ENCODE measurements around the gene EFCAB14.
A peak's percentile ranks its signal among the peaks of the same experiment; 100 is the strongest.
"Not testable (repeated sequence)": the region's sequence is repeated elsewhere in the genome, so short reads cannot be mapped to it uniquely, and the experiment has no call there.

Gene EFCAB14

DNA sequence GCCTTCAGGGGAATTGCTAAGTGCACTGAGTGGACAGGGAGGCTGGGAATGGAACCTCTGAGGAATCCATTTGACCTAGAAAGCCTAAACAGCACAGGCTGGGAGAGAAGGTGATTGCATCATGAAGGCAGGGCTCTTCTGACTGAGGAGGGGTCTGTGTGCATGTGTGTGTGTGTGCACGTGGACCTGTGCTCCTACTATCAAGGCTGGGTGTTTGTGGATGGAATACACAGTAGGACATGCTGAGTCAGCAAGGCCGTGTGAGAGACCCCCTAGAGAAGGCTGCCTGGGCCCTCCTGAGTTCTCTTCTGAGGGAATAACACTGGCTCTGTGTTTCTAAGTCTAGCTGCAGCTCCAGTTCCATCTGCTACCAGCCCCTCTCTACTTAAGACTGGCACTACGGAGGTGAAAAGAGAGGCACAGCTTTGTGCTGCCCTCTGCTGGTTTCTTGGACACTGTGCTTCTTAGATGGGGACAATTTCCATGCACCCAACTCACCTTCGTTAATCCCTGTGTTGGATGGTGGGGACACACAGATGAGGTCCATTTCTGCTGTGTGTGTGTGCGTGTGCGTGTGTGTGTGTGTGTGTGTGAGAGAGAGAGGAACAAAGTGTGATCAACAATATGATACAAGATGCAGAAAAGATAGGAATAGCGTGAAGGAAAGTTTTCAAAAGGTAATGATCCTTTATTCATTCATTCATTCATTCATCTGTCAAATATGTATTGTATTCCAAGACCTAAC lies 6.2 kb upstream of the EFCAB14 start:
- DNase-seq (ENCODE audit: insufficient read length, low spot score) (peak; percentile 45), FAIRE-seq (peak; percentile 64)

DNA sequence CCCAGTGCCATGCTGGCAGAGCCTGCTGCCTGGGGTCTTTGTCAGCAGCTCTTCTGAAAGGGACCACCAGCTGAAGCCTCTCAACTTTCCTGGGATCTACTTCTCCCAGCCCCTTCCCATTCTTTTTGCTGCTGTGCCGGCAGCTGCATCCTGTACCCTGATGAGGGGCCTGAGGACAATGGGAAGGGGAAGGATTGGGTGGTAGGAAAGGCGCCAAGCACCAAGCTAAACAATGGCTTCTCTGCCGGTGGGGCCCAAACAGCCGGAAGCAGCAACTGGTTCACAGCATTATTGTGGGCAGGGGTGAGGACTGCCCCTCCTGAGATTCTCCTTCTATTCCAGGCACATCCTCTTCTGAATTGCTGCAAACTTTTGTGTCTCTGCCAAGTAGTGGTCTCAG lies 5.0 kb upstream of the EFCAB14 start:
- no peak for DNase-seq (ENCODE audit: insufficient read length, low spot score)
- FAIRE-seq: no peak

DNA sequence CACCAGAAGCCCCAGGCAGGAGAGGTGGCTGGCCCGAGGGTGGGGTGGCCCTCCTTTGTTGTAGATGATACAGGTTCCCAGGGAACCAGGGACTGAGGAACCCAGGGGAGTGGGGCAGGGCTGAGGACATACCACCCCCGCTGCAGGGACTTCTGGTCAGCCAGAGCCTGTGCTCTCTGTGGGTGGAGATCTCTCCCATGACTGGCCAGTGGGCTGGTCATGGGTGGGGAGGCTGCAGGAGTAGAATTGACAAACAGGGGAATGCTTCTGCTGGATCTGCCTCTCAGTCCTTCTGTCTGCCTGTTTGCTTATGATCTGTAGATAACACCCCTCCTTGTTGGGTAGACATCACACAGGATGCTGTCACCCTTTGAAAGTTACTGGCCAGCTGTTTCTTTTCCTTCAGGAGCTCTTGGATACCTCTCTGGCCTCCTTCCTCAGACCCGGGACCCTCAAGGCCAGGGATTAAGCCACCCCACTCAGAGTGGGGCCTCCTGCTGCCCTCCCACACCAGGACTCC lies 2.8 kb upstream of the EFCAB14 start:
- no peak for DNase-seq (ENCODE audit: insufficient read length, low spot score)
- no peak for FAIRE-seq

GRCh38 chr1:46721204-46721603 lies 2.3 kb upstream of the EFCAB14 start:
- no peak for FAIRE-seq
- no peak for DNase-seq (ENCODE audit: insufficient read length, low spot score)

- not testable (repeated sequence) for DNase-seq (ENCODE audit: insufficient read length, low spot score); FAIRE-seq
Observed at GRCh38 chr1:46720319-46720718, 1.4 kb upstream of the EFCAB14 start.

DNA sequence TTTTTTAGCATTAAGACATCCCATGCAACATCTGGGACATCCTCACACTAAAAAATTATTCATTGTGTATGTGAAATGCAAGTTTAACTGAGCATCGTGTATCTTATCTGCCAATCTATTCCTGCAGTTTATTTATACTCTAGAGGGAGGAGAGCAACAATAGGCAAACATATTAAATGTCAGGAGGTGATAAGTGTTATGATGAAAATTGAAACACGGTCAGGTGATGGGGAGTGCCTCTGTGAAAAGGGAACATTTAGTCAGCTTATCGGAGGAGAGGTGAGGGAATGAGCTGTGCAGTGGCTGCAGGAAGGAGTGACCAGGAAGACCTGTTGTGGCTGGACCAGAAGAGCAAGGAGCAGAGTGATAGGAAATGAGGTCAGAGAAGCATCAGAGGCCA lies 775 bp upstream of the EFCAB14 start:
- no peak for FAIRE-seq
- no peak for DNase-seq (ENCODE audit: insufficient read length, low spot score)

GRCh38 chr1:46718340-46718726 lies 581 bp downstream of the EFCAB14 start:
- FAIRE-seq (no peak), DNase-seq (ENCODE audit: insufficient read length, low spot score) (no peak)

- DNase-seq (ENCODE audit: insufficient read length, low spot score) (no peak), FAIRE-seq (no peak)
Observed at GRCh38 chr1:46717654-46718053, 1.3 kb downstream of the EFCAB14 start.

DNA sequence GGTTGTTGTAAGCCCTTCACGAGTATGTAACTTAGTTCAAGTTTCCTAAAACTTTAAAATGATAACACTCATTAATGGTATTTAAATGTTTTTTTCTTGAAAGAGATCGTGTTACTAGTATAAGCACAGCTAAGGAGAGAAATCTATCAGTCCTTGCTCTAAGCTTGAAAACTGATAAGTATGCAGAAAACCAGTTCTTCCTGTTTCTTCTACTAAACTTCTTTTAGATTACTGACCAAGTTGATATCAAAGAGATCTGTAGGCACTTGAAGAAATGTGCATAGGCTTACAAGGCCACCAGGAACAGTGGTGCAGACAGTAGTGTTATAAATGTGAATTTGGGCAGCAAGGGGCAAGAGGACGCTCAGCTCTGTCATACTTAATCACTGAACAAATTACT lies 3.9 kb downstream of the EFCAB14 start:
- no peak for DNase-seq (ENCODE audit: insufficient read length, low spot score)

GRCh38 chr1:46708121-46708520 lies 10.8 kb downstream of the EFCAB14 start:
- FAIRE-seq (no peak), DNase-seq (ENCODE audit: insufficient read length, low spot score) (no peak)

More for the DNA sequence above, 3.9 kb downstream of the EFCAB14 start:
- FAIRE-seq: no peak

DNA sequence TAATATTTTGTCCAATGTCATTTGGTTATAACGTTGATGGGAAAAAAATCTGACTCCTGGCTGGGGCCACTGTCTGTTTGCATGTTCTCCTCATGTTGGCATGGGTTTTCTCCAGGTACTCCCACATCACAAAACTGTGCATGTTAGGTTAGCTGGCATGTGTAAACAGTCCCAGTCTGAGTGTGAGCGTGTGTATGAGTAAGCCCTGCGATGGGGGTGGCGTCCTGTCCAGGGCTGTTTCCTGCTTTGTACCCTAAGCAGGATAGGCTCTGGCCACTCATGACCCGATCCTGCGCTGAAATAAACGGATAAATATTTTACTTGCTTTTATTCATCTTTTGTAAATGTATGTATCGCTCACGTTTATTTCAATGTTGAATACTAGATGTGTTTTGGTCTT lies 13.5 kb downstream of the EFCAB14 start:
- DNase-seq (ENCODE audit: insufficient read length, low spot score) (no peak), FAIRE-seq (no peak)

DNA sequence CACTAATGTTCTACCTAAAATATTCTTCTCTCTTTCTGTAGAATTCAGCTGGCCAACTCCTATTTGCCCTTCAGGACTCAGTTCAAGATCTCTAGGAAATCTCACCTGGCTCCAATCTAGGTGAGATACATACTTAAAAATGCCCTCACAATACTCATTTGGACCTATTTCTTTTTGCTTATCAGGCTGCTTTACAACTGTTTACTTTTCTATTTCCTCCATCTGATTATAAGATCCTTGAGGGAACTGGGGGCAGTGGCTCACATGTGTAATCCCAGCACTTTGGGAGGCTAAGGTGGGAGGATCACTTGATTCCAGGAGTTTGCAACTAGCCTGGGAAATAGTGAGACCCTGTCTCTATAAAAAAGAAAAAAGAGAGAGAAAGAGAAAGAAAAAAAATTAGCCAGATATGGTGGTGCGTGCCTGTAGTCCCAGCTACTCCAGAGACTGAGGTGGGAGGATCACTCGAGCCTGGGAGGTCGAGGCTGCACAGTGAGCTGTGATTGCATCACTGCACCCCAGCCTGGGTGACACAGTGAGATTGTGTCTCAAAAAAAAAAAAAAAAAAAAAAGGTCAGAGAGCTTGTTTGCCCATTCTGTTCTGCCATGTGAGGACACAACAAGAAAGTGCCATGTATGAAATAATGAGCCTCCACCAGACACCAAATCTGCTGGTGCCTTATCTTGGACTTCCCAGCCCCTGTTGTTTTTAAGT lies 14.8 kb downstream of the EFCAB14 start:
- no peak for FAIRE-seq

DNA sequence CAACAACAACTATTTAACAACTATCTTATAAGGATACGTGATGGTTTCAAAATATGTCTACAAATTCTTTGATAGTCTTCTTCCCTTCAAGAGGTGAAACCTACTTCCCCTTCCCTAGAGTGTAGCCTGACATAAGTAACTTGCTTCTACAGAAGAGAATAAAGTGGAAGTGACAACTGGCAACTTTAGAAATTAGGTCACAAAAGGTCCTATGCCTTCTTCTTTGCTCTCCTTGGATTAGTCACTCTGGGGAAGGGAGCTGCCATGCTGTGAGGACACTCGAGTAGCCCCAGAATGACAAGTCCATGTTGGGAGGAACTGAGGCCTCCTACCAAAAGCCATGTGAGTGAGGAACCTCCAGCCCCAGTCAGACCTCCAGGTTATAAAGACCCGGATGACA lies 19.2 kb downstream of the EFCAB14 start:
- FAIRE-seq: no peak

More for the DNA sequence above, 14.8 kb downstream of the EFCAB14 start:
- DNase-seq (ENCODE audit: insufficient read length, low spot score): no peak

DNA sequence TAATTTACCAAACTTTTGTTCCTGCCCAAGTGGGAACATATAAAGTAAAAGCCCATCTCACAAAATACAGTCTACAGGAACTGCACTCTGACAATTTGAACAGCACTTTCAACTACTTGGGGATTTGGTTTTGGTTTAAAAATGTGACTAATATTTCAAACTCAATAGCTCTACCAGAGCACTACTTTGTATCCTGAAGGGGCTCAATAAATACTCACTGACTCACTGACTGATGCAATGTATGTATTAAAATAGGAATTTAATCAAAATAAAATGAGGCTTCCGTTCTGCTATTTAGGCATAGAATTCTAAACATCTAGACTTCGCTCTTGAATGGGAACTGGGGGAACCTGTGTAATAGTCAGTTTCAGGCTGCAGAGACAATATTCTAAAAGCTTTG lies 21.9 kb downstream of the EFCAB14 start:
- no peak for FAIRE-seq

More for the DNA sequence above, 19.2 kb downstream of the EFCAB14 start:
- DNase-seq (ENCODE audit: insufficient read length, low spot score): no peak

DNA sequence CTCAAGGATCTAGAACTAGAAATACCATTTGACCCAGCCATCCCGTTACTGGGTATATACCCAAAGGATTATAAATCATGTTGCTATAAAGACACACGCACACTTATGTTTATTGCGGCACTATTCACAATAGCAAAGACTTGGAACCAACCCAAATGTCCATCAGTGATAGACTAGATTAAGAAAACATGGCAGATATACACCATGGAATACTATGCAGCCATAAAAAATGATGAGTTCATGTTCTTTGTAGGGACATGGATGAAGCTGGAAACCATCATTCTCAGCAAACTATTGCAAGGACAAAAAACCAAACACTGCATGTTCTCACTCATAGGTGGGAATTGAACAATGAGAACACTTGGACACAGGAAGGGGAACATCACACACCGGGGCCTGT lies 24.2 kb downstream of the EFCAB14 start:
- not testable (repeated sequence) for DNase-seq (ENCODE audit: insufficient read length, low spot score); FAIRE-seq

More for the DNA sequence above, 21.9 kb downstream of the EFCAB14 start:
- DNase-seq (ENCODE audit: insufficient read length, low spot score): no peak

- DNase-seq (ENCODE audit: insufficient read length, low spot score) (no peak), FAIRE-seq (no peak)
Observed at GRCh38 chr1:46692811-46693770, 25.8 kb downstream of the EFCAB14 start.

DNA sequence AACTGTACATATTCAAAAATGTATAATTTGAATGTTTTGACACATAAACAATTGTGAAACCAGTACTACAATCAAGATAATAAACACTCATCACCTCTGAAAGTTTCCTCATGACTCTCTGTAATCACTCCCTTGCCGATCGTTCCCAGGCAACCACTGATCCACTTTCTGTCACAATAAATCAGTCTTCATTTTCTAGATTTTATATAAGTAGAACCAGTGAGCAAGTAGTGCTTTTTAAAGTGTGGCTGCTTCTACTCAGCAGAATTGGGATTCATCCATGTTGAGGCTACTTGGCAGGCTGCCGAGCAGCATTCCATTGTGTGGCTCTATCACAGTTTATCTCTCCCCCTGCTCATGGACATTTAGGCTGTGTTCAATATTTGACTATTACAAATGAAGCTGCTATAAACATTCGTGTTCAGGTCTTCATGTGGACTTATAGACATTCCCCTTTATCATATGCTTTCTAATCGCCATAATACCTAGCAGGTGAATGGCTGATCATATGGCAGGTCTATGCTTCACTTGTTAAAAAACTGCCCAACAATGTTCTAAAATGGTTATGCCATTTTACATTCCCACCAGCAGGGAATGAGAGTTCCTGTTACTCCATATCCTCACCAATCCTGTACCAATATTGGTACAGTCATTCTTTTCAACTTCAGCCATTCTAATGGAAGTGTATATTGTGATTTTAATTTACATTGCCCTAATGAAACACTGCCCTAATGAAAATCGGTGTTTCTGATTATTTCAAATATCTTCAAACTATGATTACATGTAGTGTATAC lies 26.7 kb downstream of the EFCAB14 start:
- no peak for DNase-seq (ENCODE audit: insufficient read length, low spot score)
- FAIRE-seq: no peak

- FAIRE-seq (no peak), DNase-seq (ENCODE audit: insufficient read length, low spot score) (no peak)
Observed at GRCh38 chr1:46690931-46691421, 27.9 kb downstream of the EFCAB14 start.

- DNase-seq (ENCODE audit: insufficient read length, low spot score): no peak
- no peak for FAIRE-seq
Observed at GRCh38 chr1:46689897-46690296, 29.0 kb downstream of the EFCAB14 start.

GRCh38 chr1:46689356-46689755 lies 29.6 kb downstream of the EFCAB14 start:
- FAIRE-seq (no peak), DNase-seq (ENCODE audit: insufficient read length, low spot score) (no peak)

Data from HTR-8/SVneo (cell line).